Endodermal cell (in vitro differentiated cells): Measurements from ENCODE around the gene BCAN. TPM values are rescaled to one million over a fixed set of nuclear protein-coding genes. Genes with fewer than 3 reads are reported as not detected.

ENCODE experiments used
- DNase-seq: peaks from one replicate; pipeline ENCODE4 v3.0.0-alpha.2; 2017
- H3K27ac ChIP-seq: 2 replicates; pipeline ENCODE4 v1.5.1; 2013; ENCODE audit warnings: mild to moderate bottlenecking, low read depth, low read length, moderate library complexity
- H3K27me3 ChIP-seq: 2 replicates; pipeline ENCODE4 v1.6.1; 2013; ENCODE audit warnings: mild to moderate bottlenecking, low read length, moderate library complexity; ENCODE audit not compliant: insufficient read depth, control insufficient read depth, poor library complexity, severe bottlenecking
- H3K36me3 ChIP-seq: 2 replicates; pipeline ENCODE4 v1.7.0; 2013; ENCODE audit warnings: mild to moderate bottlenecking, low read length, moderate library complexity; ENCODE audit not compliant: control insufficient read depth, insufficient read depth
- H3K4me1 ChIP-seq: one replicate; pipeline ENCODE4 v1.7.0; 2013; ENCODE audit warnings: low read length; ENCODE audit not compliant: control insufficient read depth, insufficient read depth
- H3K4me3 ChIP-seq: 2 replicates; pipeline ENCODE4 v1.5.1; 2013; ENCODE audit warnings: mild to moderate bottlenecking, low read length, moderate library complexity
- H3K9ac ChIP-seq: 2 replicates; pipeline ENCODE4 v1.6.1; 2013; ENCODE audit warnings: mild to moderate bottlenecking, low read length, moderate library complexity; ENCODE audit not compliant: poor library complexity, severe bottlenecking; ENCODE audit errors: extremely low read depth
- H3K9me3 ChIP-seq: 2 replicates; pipeline ENCODE4 v1.6.1; 2013; ENCODE audit warnings: mild to moderate bottlenecking, low read length, moderate library complexity; ENCODE audit not compliant: control insufficient read depth
- H3K27ac Mint-ChIP-seq: 2 replicates; pipeline ENCODE4 v1.8.0; 2020; ENCODE audit warnings: mixed read lengths
- H3K27me3 Mint-ChIP-seq: 2 replicates; pipeline ENCODE4 v1.8.0; 2021; ENCODE audit warnings: mild to moderate bottlenecking, mixed read lengths; ENCODE audit not compliant: insufficient read depth
- H3K36me3 Mint-ChIP-seq: 2 replicates; pipeline ENCODE4 v1.8.0; 2020; ENCODE audit warnings: low read depth, mixed read lengths
- H3K4me1 Mint-ChIP-seq: 2 replicates; pipeline ENCODE4 v1.8.0; 2020; ENCODE audit warnings: mixed read lengths
- H3K4me3 Mint-ChIP-seq: 2 replicates; pipeline ENCODE4 v1.8.0; 2020; ENCODE audit warnings: mild to moderate bottlenecking, moderate library complexity, mixed read lengths
- H3K9me3 Mint-ChIP-seq: 2 replicates; pipeline ENCODE4 v1.8.0; 2020; ENCODE audit warnings: mild to moderate bottlenecking, mixed read lengths
- WGBS, 2 experiments: methylation state at CpG; one replicate each; pipeline versions ENCODE4 v1.1.5 to v1.1.7; 2013; ENCODE audit warnings: missing lambda C conversion rate in 2 of 2, mixed read lengths in 1 of 2; ENCODE audit not compliant: insufficient coverage in 1 of 2, insufficient read length in 1 of 2; 5-methylcytosine and 5-hydroxymethylcytosine counted together
- long read RNA-seq, 4 experiments: library from polyadenylated mRNA in 2 of 4; library from RNA in 1 of 4; library from capped mRNA in 1 of 4; stranded (forward) in 3 of 4; unstranded in 1 of 4; transcript quantifications; one replicate each; pipeline ENCODE4 v2.0.0, GENCODE V29; 2020 to 2021; ENCODE audit warnings: inconsistent platforms in 1 of 4
- polyA plus RNA-seq, 2 experiments: library from polyadenylated mRNA; stranded (reverse); fragments of 50-300 nt; gene quantifications; one replicate each; pipeline ENCODE4 v1.2.3, GENCODE V29; 2013
- total RNA-seq, 2 donors: library from RNA; stranded (reverse); fragmentation: NEBNext Ultra II Directional in 1 of 2; extraction: Animal tissue kit (Norgen Biotek cat#: 25700) in 1 of 2; gene quantifications; 2 replicates in 1 of 2; 3 replicates in 1 of 2; pipeline ENCODE4 v1.2.1, GENCODE V29; 2021
- TF ChIP-seq, protein P1 (sequence below): fragments of 200-600 bp; sonication (generic); conservative IDR thresholded peaks from 2 replicates; pipeline ENCODE4 v1.5.0; 2021; ENCODE audit warnings: antibody characterized with exemption, mild to moderate bottlenecking

Gene BCAN, protein sequence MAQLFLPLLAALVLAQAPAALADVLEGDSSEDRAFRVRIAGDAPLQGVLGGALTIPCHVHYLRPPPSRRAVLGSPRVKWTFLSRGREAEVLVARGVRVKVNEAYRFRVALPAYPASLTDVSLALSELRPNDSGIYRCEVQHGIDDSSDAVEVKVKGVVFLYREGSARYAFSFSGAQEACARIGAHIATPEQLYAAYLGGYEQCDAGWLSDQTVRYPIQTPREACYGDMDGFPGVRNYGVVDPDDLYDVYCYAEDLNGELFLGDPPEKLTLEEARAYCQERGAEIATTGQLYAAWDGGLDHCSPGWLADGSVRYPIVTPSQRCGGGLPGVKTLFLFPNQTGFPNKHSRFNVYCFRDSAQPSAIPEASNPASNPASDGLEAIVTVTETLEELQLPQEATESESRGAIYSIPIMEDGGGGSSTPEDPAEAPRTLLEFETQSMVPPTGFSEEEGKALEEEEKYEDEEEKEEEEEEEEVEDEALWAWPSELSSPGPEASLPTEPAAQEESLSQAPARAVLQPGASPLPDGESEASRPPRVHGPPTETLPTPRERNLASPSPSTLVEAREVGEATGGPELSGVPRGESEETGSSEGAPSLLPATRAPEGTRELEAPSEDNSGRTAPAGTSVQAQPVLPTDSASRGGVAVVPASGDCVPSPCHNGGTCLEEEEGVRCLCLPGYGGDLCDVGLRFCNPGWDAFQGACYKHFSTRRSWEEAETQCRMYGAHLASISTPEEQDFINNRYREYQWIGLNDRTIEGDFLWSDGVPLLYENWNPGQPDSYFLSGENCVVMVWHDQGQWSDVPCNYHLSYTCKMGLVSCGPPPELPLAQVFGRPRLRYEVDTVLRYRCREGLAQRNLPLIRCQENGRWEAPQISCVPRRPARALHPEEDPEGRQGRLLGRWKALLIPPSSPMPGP
- under 1 TPM in 1 of 2 donors, not detected in 1; 0.31 TPM for total RNA-seq
- polyA plus RNA-seq (2013, experiment 1 of 2): 1.6 TPM
- 0.83 TPM for polyA plus RNA-seq (2013, experiment 2 of 2)
- long read RNA-seq, experiment 1: 0 reads
- long read RNA-seq, experiment 2: 0 reads
- long read RNA-seq, experiment 3, partial matches to known transcripts: 1 of 3 reads
- long read RNA-seq, experiment 3, other reads (novel, unspliced or antisense): 1 of 3 reads
- long read RNA-seq, experiment 4: 0 reads

DNA sequence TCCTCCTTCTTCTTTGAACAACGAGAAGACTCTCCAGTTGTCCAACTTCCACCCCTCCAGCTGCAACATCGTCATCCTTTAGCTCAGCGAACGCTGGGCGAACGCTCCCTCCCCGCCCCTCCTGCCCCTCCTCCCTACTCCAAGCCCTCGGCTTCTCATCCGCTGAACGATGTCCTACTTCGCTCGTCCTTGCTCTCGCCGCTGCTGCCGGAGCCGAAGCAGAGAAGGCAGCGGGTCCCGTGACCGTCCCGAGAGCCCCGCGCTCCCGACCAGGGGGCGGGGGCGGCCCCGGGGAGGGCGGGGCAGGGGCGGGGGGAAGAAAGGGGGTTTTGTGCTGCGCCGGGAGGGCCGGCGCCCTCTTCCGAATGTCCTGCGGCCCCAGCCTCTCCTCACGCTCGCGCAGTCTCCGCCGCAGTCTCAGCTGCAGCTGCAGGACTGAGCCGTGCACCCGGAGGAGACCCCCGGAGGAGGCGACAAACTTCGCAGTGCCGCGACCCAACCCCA is at the start of gene BCAN:
TSS of gene BCAN (plus strand) at position 357 of the 504 bp plus-strand sequence. CDS start 3,938 bp downstream, outside the sequence.
- Mint-ChIP-seq H3K27ac (no peak within 1 kb of the TSS), H3K27me3 (peaks cover 94% of the 10 kb centered on the region), H3K9me3 (no peaks in the 10 kb centered on the region), H3K4me3 (peak within 1 kb of the TSS; percentile 55), H3K4me1 (peaks cover 6% of the 10 kb centered on the region), H3K36me3 (no peaks in the 10 kb centered on the region)
- Histone ChIP-seq H3K4me3 (peak within 1 kb of the TSS; percentile 75), H3K9ac (no peak within 1 kb of the TSS), H3K27me3 (peaks cover 96% of the 10 kb centered on the region), H3K36me3 (no peaks in the 10 kb centered on the region), H3K4me1 (no peaks in the 10 kb centered on the region), H3K9me3 (no peaks in the 10 kb centered on the region), H3K27ac (no peak within 1 kb of the TSS)
- 0% methylated on average over 13 to 45 of the region's 46 CpGs for WGBS, 2 experiments
- TF ChIP-seq, protein P1, sequence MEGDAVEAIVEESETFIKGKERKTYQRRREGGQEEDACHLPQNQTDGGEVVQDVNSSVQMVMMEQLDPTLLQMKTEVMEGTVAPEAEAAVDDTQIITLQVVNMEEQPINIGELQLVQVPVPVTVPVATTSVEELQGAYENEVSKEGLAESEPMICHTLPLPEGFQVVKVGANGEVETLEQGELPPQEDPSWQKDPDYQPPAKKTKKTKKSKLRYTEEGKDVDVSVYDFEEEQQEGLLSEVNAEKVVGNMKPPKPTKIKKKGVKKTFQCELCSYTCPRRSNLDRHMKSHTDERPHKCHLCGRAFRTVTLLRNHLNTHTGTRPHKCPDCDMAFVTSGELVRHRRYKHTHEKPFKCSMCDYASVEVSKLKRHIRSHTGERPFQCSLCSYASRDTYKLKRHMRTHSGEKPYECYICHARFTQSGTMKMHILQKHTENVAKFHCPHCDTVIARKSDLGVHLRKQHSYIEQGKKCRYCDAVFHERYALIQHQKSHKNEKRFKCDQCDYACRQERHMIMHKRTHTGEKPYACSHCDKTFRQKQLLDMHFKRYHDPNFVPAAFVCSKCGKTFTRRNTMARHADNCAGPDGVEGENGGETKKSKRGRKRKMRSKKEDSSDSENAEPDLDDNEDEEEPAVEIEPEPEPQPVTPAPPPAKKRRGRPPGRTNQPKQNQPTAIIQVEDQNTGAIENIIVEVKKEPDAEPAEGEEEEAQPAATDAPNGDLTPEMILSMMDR: peak; percentile 29
- DNase-seq: peak; percentile 87

DNA sequence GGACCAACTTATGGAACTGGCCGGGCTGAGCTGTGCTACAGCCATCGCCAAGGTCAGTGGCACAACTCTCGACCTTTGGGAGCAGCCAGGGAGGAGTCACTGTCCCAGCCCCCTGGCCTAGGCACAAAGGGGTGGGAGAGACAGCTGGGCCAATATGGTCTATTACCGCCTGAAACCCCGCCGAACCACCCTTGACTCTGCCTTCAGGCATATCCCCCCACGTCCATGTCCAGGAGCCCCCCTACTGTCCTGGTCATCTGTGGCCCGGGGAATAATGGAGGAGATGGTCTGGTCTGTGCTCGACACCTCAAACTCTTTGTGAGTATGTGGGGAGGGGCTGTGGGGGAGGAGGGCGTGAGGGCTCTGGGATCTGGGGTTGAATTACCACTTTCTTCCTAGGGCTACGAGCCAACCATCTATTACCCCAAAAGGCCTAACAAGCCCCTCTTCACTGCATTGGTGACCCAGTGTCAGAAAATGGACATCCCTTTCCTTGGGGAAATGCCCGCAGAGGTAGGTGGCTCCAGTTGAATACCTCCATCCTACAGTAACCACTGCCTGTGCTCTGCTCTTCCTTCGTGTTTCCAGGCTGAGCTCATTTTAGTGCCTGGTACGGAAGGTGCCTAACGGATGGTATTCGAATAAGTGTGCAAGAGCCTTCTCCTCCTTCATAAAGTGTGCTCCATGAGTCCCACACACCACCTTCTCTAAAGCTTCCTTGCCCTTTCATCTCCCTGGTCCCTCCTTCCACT is 49.6 kb upstream of the BCAN start:
- H3K4me3 Mint-ChIP-seq: peak overlapping the region; percentile 75
- H3K27me3 Mint-ChIP-seq: peaks cover 1% of the 10 kb centered on the region
- DNase-seq: peak; percentile 57
- WGBS, 2 experiments: 65 to 68% methylated on average over 6 to 16 of the region's 16 CpGs
- H3K4me1 ChIP-seq: no peaks in the 10 kb centered on the region
- peak overlapping the region; percentile 86 for H3K4me3 ChIP-seq
- peak overlapping the region; percentile 58 for H3K9ac ChIP-seq
- H3K27me3 ChIP-seq: no peaks in the 10 kb centered on the region
- no peaks in the 10 kb centered on the region for H3K9me3 Mint-ChIP-seq
- TF ChIP-seq, protein P1: no peak
- H3K27ac ChIP-seq: no peak overlapping the region
- H3K4me1 Mint-ChIP-seq: peaks cover 5% of the 10 kb centered on the region
- peaks cover 33% of the 10 kb centered on the region for H3K36me3 ChIP-seq
- peaks cover 26% of the 10 kb centered on the region for H3K36me3 Mint-ChIP-seq
- no peak overlapping the region for H3K27ac Mint-ChIP-seq
- no peaks in the 10 kb centered on the region for H3K9me3 ChIP-seq
